AG09319 (cell line): ENCODE measurements around the gene STOML1.

Experiments used
- DNase-seq: peaks from one replicate; pipeline ENCODE4 v3.0.0-alpha.2; 2010; ENCODE audit warnings: low read depth; ENCODE audit errors: extremely low read depth
- CTCF ChIP-seq: IDR thresholded peaks from 2 replicates; pipeline ENCODE4 v1.5.1; 2011; ENCODE audit warnings: low read depth, mild to moderate bottlenecking, inconsistent platforms, low read length, moderate library complexity

The STOML1 gene

GRCh38 chr15:73994912-73995622 is 3.0 kb upstream of the STOML1 start:
- DNase-seq, result no peak

GRCh38 chr15:73994413-73994883 is 2.4 kb upstream of the STOML1 start, which contains the start of gene PML:
Gene PML, plus strand, starts transcription at chr15:73994716. Its CDS starts 97 bp downstream, at chr15:73994813.
- TF ChIP-seq CTCF, result no peak
- DNase-seq, result peak; percentile 79

More at GRCh38 chr15:73994912-73995622, 3.0 kb upstream of the STOML1 start:
- TF ChIP-seq CTCF, result no peak

- no peak for DNase-seq
- no peak for TF ChIP-seq CTCF
Observed at GRCh38 chr15:73993211-73993994, 1.3 kb upstream of the STOML1 start.

- TF ChIP-seq CTCF, result no peak
- DNase-seq, result no peak
Observed at GRCh38 chr15:73992594-73992898, 451 bp upstream of the STOML1 start.

- TF ChIP-seq CTCF, result no peak
- no peak for DNase-seq
Observed at GRCh38 chr15:73991260-73991659, 835 bp downstream of the STOML1 start.

- TF ChIP-seq CTCF, result no peak
- DNase-seq, result no peak
Observed at GRCh38 chr15:73990250-73991005, 1.7 kb downstream of the STOML1 start.
